Activated CD8-positive, alpha-beta memory T cell treated with anti-CD3 and anti-CD28 coated beads for 4 hours (primary cell): ENCODE measurements around the gene RPL29.

Experiments used
- DNase-seq, 2 donors: peaks; one replicate each; pipeline ENCODE4 v3.0.0-alpha.2; 2020; ENCODE audit warnings: low read depth in 2 of 2

RPL29 gene

DNA sequence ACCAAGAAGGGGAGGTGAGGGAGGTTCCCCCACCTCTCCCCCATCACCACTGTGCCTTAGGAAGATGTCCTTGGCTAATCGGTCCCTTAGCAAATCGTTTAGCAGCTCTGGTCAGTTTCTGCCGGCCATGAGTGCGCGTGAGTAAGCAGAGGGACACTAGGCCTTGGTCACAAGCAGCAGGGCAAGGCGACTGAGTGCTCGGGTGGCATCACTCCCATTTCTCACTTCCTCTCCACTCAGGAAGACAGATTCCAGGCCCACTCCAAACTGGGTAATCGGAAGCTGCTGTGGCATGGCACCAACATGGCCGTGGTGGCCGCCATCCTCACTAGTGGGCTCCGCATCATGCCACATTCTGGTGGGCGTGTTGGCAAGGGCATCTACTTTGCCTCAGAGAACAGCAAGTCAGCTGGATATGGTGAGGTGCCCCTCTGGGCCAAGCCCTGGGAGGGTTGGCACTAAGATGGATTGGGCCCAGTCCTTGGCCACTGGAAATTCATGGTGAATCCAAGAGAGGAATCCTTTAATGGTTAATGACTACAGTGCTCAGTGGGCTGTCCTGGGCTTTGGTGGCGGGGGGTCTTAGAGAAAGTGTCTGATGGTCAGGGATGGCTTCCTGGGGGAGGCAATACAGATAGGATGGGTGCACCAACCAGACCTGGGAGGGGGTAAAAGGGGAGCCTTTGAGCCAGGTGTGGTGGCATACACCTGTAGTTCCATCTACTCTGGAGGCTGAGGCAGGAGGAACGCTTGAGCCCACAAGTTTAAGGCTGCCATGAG lies 49.6 kb downstream of the RPL29 start:
- DNase-seq, result no peak

DNA sequence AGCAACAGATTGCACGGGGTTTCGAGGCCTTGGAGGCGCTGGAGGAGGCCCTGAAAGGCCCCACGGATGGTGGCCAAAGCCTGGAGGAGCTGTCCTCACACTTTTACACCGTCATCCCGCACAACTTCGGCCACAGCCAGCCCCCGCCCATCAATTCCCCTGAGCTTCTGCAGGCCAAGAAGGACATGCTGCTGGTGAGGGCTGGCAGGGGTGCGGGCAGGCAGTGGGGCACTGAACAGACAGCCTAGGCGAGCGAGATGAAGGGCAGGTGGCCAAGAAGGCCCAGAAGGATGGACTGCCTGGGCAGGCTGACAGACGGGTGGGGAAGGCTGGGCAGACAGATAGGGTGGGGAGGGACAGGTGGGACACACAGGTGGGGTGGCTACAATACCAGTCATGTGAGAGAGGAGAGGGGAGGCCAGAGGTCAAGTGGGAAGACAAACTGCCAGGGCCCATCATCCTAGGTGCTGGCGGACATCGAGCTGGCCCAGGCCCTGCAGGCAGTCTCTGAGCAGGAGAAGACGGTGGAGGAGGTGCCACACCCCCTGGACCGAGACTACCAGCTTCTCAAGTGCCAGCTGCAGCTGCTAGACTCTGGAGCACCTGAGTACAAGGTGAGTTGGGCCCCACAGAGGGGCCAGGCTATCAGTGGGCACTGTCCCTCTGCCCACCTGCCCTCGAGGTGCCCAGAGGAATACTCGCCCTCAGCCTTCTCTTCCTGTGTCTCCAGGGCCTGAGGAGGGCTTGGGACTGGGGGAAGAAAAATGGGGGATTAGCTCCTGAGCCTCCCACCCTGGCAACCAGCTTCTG lies 50.5 kb downstream of the RPL29 start:
- no peak for DNase-seq

DNA sequence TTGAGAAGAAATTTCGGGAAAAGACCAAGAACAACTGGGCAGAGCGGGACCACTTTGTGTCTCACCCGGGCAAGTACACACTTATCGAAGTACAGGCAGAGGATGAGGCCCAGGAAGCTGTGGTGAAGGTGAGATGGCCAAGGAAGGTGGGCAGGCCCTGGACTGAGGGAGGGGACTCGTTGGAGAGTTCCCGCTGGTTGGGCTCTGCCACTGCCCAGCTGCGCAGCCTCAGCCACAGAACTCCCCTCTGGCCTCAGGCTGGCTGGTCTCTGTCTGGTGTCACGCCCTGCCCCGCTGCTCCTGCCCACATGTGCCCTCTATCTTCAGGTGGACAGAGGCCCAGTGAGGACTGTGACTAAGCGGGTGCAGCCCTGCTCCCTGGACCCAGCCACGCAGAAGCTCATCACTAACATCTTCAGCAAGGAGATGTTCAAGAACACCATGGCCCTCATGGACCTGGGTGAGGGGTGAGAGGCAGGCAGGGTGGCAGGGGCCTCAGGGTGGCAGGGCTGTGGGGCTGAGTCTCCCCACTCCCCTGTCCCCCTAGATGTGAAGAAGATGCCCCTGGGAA lies 51.2 kb downstream of the RPL29 start:
- no peak for DNase-seq
